K562 (cell line): Measurements from ENCODE around the gene CNPY4. TPM values are rescaled to one million over a fixed set of nuclear protein-coding genes. Genes with fewer than 3 reads are reported as not detected.

Experiments used
- CC2D1A ChIP-seq: fragments of 450-650 bp; IDR thresholded peaks from 2 replicates; pipeline ENCODE4 v1.6.1; 2017; ENCODE audit warnings: mild to moderate bottlenecking
- DPF2 ChIP-seq: fragments of 450-650 bp; IDR thresholded peaks from 2 replicates; pipeline ENCODE4 v1.6.1; 2016
- EP300 ChIP-seq: IDR thresholded peaks from 2 replicates; pipeline ENCODE4 v1.6.1; 2012; ENCODE audit warnings: low read length, improper control_type of control experiment
- MTA1 ChIP-seq: fragments of 450-650 bp; IDR thresholded peaks from 2 replicates; pipeline ENCODE4 v1.6.1; 2017; ENCODE audit warnings: borderline replicate concordance
- NFRKB ChIP-seq: fragments of 450-650 bp; IDR thresholded peaks from 2 replicates; pipeline ENCODE4 v1.6.1; 2016; ENCODE audit warnings: low read depth
- POLR2AphosphoS2 ChIP-seq: IDR thresholded peaks from 2 replicates; pipeline ENCODE4 v1.6.1; 2012; ENCODE audit warnings: low read length, improper control_type of control experiment
- PTBP1 ChIP-seq: fragments of 200-400 bp; formaldehyde crosslinking; IDR thresholded peaks from 2 replicates; pipeline ENCODE4 v1.6.1; 2017; ENCODE audit warnings: low read depth, low read length
- SETDB1 ChIP-seq: IDR thresholded peaks from one replicate; pipeline ENCODE4 v1.6.1; 2012; ENCODE audit warnings: low read length, control low read depth, inconsistent platforms
- SMAD3 ChIP-seq: fragments of 450-650 bp; formaldehyde crosslinking; conservative IDR thresholded peaks from 2 replicates; pipeline ENCODE4 v1.4.0; 2020; ENCODE audit warnings: mild to moderate bottlenecking
- STAT5B ChIP-seq: fragments of 250-450 bp; sonication (Bioruptor Pico); IDR thresholded peaks from 2 replicates; pipeline ENCODE4 v1.8.0; 2021; ENCODE audit warnings: mild to moderate bottlenecking, inconsistent platforms
- TAF7 ChIP-seq: fragments of 450-650 bp; IDR thresholded peaks from 2 replicates; pipeline ENCODE4 v1.6.1; 2016; ENCODE audit warnings: missing genetic modification characterization, missing compliant biosample characterization
- TBP ChIP-seq: optimal IDR thresholded peaks from 2 replicates; pipeline ENCODE3; 2011; ENCODE audit warnings: low read depth, low read length, improper control_type of control experiment
- U2AF1 ChIP-seq: fragments of 200-400 bp; formaldehyde crosslinking; optimal IDR thresholded peaks from 2 replicates; pipeline ENCODE3; 2017; ENCODE audit warnings: mild to moderate bottlenecking, low read depth, low read length, moderate library complexity
- ZBTB7A ChIP-seq: IDR thresholded peaks from 2 replicates; pipeline ENCODE4 v1.6.1; 2011; ENCODE audit warnings: low read depth, mild to moderate bottlenecking, low read length, moderate library complexity, borderline replicate concordance; ENCODE audit not compliant: control insufficient read depth
- ZBTB8A ChIP-seq: fragments of 450-650 bp; IDR thresholded peaks from 2 replicates; pipeline ENCODE4 v1.6.1; 2018; ENCODE audit warnings: mild to moderate bottlenecking, moderate library complexity; ENCODE audit not compliant: partially characterized antibody
- ZKSCAN1 ChIP-seq: fragments of 150-350 bp; IDR thresholded peaks from 2 replicates; pipeline ENCODE4 v1.6.1; 2016; ENCODE audit warnings: low read depth, low read length
- polyA plus RNA-seq, 8 experiments: library from polyadenylated mRNA; depleted of rRNA in 4 of 8; stranded (reverse) in 5 of 8; unstranded in 3 of 8; fragments of >200 nt; fragmentation: Nextera tagmentation in 2 of 8; fragmentation: Illumina TruSeq in 1 of 8; extraction: Ambion mirVana in 2 of 8; extraction: Trizol in 1 of 8; gene quantifications; 2 replicates each; pipeline versions ENCODE4 v1.2.1 to v1.2.3, GENCODE V29; 2011 to 2014; ENCODE audit warnings: inconsistent platforms in 1 of 8, missing spikeins in 1 of 8
- total RNA-seq, 7 experiments: library from RNA; depleted of rRNA in 6 of 7; stranded (reverse); fragments of >200 nt in 6 of 7; fragmentation: Illumina TruSeq in 2 of 7; extraction: Trizol in 2 of 7; gene quantifications; 2 replicates each; pipeline versions ENCODE4 v1.2.1 to v1.2.3, GENCODE V29; 2011 to 2021; ENCODE audit warnings: low replicate concordance in 1 of 7
- TF ChIP-seq, protein P1 (sequence below): fragments of 450-650 bp; IDR thresholded peaks from 2 replicates; pipeline ENCODE4 v1.6.1; 2016; ENCODE audit warnings: borderline replicate concordance
- TF ChIP-seq, protein P2 (sequence below): fragments of 450-650 bp; IDR thresholded peaks from 2 replicates; pipeline ENCODE4 v1.7.1; 2018; ENCODE audit warnings: mild to moderate bottlenecking, low read depth; ENCODE audit not compliant: partially characterized antibody

CNPY4 gene
- total and polyA plus RNA-seq, 9 of the 15 experiments (the other 6 are each of a cell fraction or from before 2014, with no cell fraction given): 1.9 to 11.2 (median 7.0) TPM

DNA sequence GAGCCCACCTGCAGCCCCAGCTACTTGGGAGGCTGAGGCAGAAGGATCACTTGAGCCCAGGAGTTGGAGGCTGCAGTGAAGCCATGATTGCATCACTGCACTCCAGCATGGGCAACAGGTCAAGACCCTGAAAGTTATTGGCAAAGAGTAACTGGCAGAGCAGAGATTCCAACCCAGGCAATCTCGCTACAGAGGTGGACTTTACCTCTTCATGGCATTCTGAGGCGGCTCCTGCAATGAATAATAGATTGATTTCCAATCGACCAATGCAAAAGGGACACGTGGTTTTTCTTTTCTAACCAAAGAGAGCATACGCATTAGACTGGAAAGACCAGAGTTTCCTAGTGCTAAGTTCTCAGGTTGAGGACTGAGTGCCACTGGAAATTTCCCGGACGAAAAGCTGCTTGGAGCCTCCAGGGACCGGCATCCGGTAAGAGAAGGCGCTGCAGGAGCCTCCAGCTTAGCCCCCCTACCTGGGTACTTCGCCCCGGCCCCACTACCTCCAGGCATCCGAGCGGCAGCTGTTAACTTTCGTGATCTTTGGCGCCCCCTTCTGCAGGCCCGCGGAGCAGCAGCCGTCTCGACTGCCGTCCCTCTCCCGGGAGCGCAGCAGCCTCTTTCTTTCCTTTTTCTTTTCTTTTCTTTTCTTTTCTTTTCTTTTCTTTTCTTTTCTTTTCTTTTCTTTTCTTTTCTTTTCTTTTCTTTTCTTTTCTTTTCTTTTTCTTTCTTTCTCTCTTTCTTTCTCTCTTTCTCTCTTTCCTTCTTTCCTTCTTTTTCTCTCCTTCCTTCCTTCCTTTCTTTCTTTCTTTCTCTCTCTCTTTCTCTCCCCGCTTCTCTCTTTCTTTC, 11.4 kb downstream of the CNPY4 start (continued):
- TF ChIP-seq, protein P1, sequence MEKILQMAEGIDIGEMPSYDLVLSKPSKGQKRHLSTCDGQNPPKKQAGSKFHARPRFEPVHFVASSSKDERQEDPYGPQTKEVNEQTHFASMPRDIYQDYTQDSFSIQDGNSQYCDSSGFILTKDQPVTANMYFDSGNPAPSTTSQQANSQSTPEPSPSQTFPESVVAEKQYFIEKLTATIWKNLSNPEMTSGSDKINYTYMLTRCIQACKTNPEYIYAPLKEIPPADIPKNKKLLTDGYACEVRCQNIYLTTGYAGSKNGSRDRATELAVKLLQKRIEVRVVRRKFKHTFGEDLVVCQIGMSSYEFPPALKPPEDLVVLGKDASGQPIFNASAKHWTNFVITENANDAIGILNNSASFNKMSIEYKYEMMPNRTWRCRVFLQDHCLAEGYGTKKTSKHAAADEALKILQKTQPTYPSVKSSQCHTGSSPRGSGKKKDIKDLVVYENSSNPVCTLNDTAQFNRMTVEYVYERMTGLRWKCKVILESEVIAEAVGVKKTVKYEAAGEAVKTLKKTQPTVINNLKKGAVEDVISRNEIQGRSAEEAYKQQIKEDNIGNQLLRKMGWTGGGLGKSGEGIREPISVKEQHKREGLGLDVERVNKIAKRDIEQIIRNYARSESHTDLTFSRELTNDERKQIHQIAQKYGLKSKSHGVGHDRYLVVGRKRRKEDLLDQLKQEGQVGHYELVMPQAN: peak; percentile 62; the same call in 1 of the 2 replicates
- peak; percentile 92 for TF ChIP-seq MTA1
- TF ChIP-seq ZKSCAN1: 0 out of 2 replicates have a peak, but pooled peaks have one; percentile 3
- no peak for TF ChIP-seq SMAD3
- no peak for TF ChIP-seq SETDB1
- TF ChIP-seq POLR2AphosphoS2: no peak
- peak; percentile 33; the same call in 1 of the 2 replicates for TF ChIP-seq EP300
- TF ChIP-seq, protein P2, sequence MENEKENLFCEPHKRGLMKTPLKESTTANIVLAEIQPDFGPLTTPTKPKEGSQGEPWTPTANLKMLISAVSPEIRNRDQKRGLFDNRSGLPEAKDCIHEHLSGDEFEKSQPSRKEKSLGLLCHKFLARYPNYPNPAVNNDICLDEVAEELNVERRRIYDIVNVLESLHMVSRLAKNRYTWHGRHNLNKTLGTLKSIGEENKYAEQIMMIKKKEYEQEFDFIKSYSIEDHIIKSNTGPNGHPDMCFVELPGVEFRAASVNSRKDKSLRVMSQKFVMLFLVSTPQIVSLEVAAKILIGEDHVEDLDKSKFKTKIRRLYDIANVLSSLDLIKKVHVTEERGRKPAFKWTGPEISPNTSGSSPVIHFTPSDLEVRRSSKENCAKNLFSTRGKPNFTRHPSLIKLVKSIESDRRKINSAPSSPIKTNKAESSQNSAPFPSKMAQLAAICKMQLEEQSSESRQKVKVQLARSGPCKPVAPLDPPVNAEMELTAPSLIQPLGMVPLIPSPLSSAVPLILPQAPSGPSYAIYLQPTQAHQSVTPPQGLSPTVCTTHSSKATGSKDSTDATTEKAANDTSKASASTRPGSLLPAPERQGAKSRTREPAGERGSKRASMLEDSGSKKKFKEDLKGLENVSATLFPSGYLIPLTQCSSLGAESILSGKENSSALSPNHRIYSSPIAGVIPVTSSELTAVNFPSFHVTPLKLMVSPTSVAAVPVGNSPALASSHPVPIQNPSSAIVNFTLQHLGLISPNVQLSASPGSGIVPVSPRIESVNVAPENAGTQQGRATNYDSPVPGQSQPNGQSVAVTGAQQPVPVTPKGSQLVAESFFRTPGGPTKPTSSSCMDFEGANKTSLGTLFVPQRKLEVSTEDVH: peak; percentile 45
- no peak for TF ChIP-seq STAT5B (CRISPR knock-in tag)
- no peak for TF ChIP-seq TBP
- TF ChIP-seq ZBTB7A: peak; percentile 88
- peak; percentile 92 for TF ChIP-seq CC2D1A
- TF ChIP-seq U2AF1: no peak
- no peak for TF ChIP-seq ZBTB8A
- TF ChIP-seq TAF7 (tag): 0 out of 2 replicates have a peak, but pooled peaks have one; percentile 27
- peak; percentile 56 for TF ChIP-seq DPF2
- 0 out of 2 replicates have a peak, but pooled peaks have one; percentile 47 for TF ChIP-seq PTBP1
- 0 out of 2 replicates have a peak, but pooled peaks have one; percentile 56 for TF ChIP-seq NFRKB
